Measurements from ENCODE around the gene KRT40.

KRT40 gene

DNA sequence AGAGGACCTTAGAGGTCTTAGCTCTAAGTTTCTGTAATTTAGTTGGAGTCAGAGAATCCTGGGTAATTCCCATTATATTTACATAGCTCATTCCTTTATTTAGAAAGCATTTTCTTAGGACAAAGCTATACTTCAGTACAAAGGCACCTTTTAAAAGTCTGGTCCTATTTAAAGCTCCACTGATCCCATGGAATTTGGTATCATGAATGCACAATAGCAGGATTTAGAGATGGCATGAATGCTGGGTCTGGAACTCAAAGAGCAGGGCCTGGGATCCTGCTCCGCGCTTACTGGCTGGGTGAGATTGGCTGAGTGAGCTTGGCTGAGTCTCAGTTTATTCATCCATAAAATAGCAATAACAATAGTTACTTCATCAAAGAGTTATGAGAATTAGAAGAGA lies 51.5 kb downstream of the KRT40 start:
- TF ChIP-seq POLR2AphosphoS5 (IDR thresholded peaks at IDR 0.05; ENCODE audit: low read depth), result no peak
- TF ChIP-seq REST (IDR thresholded peaks at IDR 0.05; ENCODE audit: insufficient replicate concordance, low read depth), result no peak
- no peak for TF ChIP-seq GABPA (IDR thresholded peaks at IDR 0.05; ENCODE audit: low read depth)
- no peak for TF ChIP-seq SPI1 (IDR thresholded peaks at IDR 0.05; ENCODE audit: borderline replicate concordance, low read depth)
- no peak for TF ChIP-seq CTCF (IDR thresholded peaks at IDR 0.05; ENCODE audit: insufficient read depth, low read length)
- no peak for DNase-seq (ENCODE audit: low read depth in 1 of 2, low spot score in 1 of 2)
- no peak overlapping the region for H3K4me3 ChIP-seq (replicated peaks; ENCODE audit: insufficient read depth, low read length)
- no peak overlapping the region for H3K27ac ChIP-seq (replicated peaks)
- H3K27me3 ChIP-seq (ENCODE audit: insufficient read depth, poor library complexity, severe bottlenecking), result no peaks in the 10 kb centered on the region

DNA sequence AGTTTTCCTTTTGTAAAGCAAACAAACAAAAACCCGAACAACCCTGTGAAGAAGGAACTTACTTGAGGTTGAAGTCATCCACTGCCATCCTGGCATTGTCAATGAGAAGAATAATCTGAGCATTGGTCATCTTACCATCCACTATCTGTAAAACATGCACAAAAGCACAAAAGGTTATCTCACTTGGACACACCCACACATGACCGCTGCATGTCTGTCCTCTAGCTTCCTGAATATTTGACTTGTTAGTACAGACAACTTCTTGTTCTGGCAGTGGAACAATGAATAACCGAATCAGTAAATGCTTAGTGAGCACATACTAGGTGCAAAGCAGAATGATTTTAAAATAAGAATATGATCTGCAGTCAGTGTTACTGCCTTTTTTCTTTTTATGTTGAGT lies 52.8 kb downstream of the KRT40 start:
- Histone ChIP-seq H3K4me3 (replicated peaks; ENCODE audit: insufficient read depth, low read length) (no peak overlapping the region), H3K27ac (replicated peaks) (no peak overlapping the region), H3K27me3 (ENCODE audit: insufficient read depth, poor library complexity, severe bottlenecking) (no peaks in the 10 kb centered on the region)
- DNase-seq (ENCODE audit: low read depth in 1 of 2, low spot score in 1 of 2), result no peak
- no peak for TF ChIP-seq CTCF (IDR thresholded peaks at IDR 0.05; ENCODE audit: insufficient read depth, low read length)
- TF ChIP-seq REST (IDR thresholded peaks at IDR 0.05; ENCODE audit: insufficient replicate concordance, low read depth), result no peak
- no peak for TF ChIP-seq POLR2AphosphoS5 (IDR thresholded peaks at IDR 0.05; ENCODE audit: low read depth)
- TF ChIP-seq SPI1 (IDR thresholded peaks at IDR 0.05; ENCODE audit: borderline replicate concordance, low read depth), result no peak
- no peak for TF ChIP-seq GABPA (IDR thresholded peaks at IDR 0.05; ENCODE audit: low read depth)

All from HL-60 (cell line).